Kidney (tissue), 22 donors: ENCODE data around the gene SLC30A3. TPM values are rescaled to one million over a fixed set of nuclear protein-coding genes. Genes with fewer than 3 reads are reported as not detected.

Experiments used
- DNase-seq, 5 donors: peaks; one replicate each; pipeline ENCODE4 v3.0.0-alpha.2; 2013 to 2020
- FAIRE-seq: peaks from 2 replicates; lab custom pipeline; 2012; peaks lifted over from hg19 to GRCh38; lab: Jason Lieb, UNC
- H3K27ac ChIP-seq, 2 donors: one replicate each; pipeline ENCODE4 v1.7.0; 2013; ENCODE audit warnings: low read depth in 2 of 2, low read length in 2 of 2, inconsistent platforms in 1 of 2
- H3K27me3 ChIP-seq: one replicate; pipeline ENCODE4 v1.7.1; 2013; ENCODE audit warnings: low read length, inconsistent platforms; ENCODE audit not compliant: control insufficient read depth, insufficient read depth
- H3K36me3 ChIP-seq, 3 donors: one replicate each; pipeline versions ENCODE4 v1.7.0 to v1.7.1; 2013; ENCODE audit warnings: low read length in 3 of 3, control low read depth in 1 of 3, inconsistent platforms in 1 of 3; ENCODE audit not compliant: insufficient read depth in 3 of 3, control insufficient read depth in 2 of 3
- H3K4me1 ChIP-seq, 3 donors: one replicate each; pipeline versions ENCODE4 v1.7.0 to v1.7.1; 2013; ENCODE audit warnings: low read length in 3 of 3, inconsistent platforms in 1 of 3, low read depth in 1 of 3; ENCODE audit not compliant: control insufficient read depth in 2 of 3, insufficient read depth in 2 of 3
- H3K4me3 ChIP-seq, 3 donors: one replicate each; pipeline versions ENCODE4 v1.7.0 to v1.8.1; 2013; ENCODE audit warnings: low read length in 3 of 3, control low read depth in 1 of 3, inconsistent platforms in 1 of 3
- H3K9ac ChIP-seq, 3 donors: one replicate each; pipeline versions ENCODE4 v1.7.0 to v1.7.1; 2013; ENCODE audit warnings: low read length in 3 of 3, control low read depth in 1 of 3, inconsistent platforms in 1 of 3
- H3K9me3 ChIP-seq, 3 donors: one replicate each; pipeline versions ENCODE4 v1.7.0 to v1.7.1; 2013; ENCODE audit warnings: low read length in 3 of 3, control low read depth in 1 of 3, inconsistent platforms in 1 of 3; ENCODE audit not compliant: control insufficient read depth in 2 of 3, insufficient read depth in 1 of 3
- CTCF ChIP-seq: IDR thresholded peaks from 3 replicates; pipeline ENCODE4 v1.5.1; 2012; ENCODE audit warnings: mild to moderate bottlenecking, moderate library complexity, borderline replicate concordance; ENCODE audit not compliant: insufficient read depth; ENCODE audit errors: extremely low read depth
- intact Hi-C: fragments of 100-400 bp; cut with DNase I; formaldehyde crosslinking; loops from one replicate; pipeline ENCODE4 v1.11.1; 2022
- long read RNA-seq, 10 donors: library from polyadenylated mRNA in 1 of 10; unstranded in 1 of 10; transcript quantifications; one replicate each; pipeline ENCODE4 v2.0.0 and lab custom pipeline, GENCODE V29; 2021 to 2026
- polyA plus RNA-seq: library from polyadenylated mRNA; stranded (reverse); fragments of 350-450 nt; fragmentation: Illumina TruSeq; extraction: RNeasy Lipid Tissue Mini Kit (QIAGEN cat#74804); gene quantifications from one replicate; pipeline ENCODE4 v1.2.3, GENCODE V29; 2014; ENCODE audit warnings: low read depth, low replicate concordance; ENCODE audit not compliant: insufficient read depth
- total RNA-seq: library from RNA; stranded (reverse); fragmentation: NEBNext Ultra II Directional; extraction: Animal tissue kit (Norgen Biotek cat#: 25700); gene quantifications from one replicate; pipeline ENCODE4 v1.2.1, GENCODE V29; 2021
- donor health status: control.
- donor health status: control.
- donor health status: control.
- donor health status: control.
- donor health status: control.
- donor health status: DM: yes; HTN: yes; CAD: no.
- donor health status: Normal renal cell carcinoma (clear cell type).

Gene SLC30A3, protein sequence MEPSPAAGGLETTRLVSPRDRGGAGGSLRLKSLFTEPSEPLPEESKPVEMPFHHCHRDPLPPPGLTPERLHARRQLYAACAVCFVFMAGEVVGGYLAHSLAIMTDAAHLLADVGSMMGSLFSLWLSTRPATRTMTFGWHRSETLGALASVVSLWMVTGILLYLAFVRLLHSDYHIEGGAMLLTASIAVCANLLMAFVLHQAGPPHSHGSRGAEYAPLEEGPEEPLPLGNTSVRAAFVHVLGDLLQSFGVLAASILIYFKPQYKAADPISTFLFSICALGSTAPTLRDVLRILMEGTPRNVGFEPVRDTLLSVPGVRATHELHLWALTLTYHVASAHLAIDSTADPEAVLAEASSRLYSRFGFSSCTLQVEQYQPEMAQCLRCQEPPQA
- total RNA-seq (0.31 TPM), polyA plus RNA-seq (not detected)
- long read RNA-seq, donor 1, partial matches to known transcripts: 0 of 4 reads
- long read RNA-seq, donor 1, other reads (novel, unspliced or antisense): 0 of 4 reads
- long read RNA-seq, donor 2, partial matches to known transcripts: 173 of 299 reads
- long read RNA-seq, donor 2, other reads (novel, unspliced or antisense): 126 of 299 reads
- long read RNA-seq, donor 3: 0 reads
- long read RNA-seq, donor 4, partial matches to known transcripts: 0 of 3 reads
- long read RNA-seq, donor 4, other reads (novel, unspliced or antisense): 0 of 3 reads
- long read RNA-seq, donor 5, partial matches to known transcripts: 0 of 1 reads
- long read RNA-seq, donor 5, other reads (novel, unspliced or antisense): 0 of 1 reads
- long read RNA-seq, donor 6, partial matches to known transcripts: 0 of 6 reads
- long read RNA-seq, donor 6, other reads (novel, unspliced or antisense): 0 of 6 reads
- long read RNA-seq, donor 7: 0 reads
- long read RNA-seq, donor 8, transcript SLC30A3-201 (8 exons, 2,260 nt): major isoform, 5 of 6 reads
- long read RNA-seq, donor 8, partial matches to known transcripts: 0 of 6 reads
- long read RNA-seq, donor 8, other reads (novel, unspliced or antisense): 0 of 6 reads
- long read RNA-seq, donor 9, partial matches to known transcripts: 0 of 3 reads
- long read RNA-seq, donor 9, other reads (novel, unspliced or antisense): 0 of 3 reads
- long read RNA-seq, donor 10, partial matches to known transcripts: 0 of 3 reads
- long read RNA-seq, donor 10, other reads (novel, unspliced or antisense): 0 of 3 reads

DNA sequence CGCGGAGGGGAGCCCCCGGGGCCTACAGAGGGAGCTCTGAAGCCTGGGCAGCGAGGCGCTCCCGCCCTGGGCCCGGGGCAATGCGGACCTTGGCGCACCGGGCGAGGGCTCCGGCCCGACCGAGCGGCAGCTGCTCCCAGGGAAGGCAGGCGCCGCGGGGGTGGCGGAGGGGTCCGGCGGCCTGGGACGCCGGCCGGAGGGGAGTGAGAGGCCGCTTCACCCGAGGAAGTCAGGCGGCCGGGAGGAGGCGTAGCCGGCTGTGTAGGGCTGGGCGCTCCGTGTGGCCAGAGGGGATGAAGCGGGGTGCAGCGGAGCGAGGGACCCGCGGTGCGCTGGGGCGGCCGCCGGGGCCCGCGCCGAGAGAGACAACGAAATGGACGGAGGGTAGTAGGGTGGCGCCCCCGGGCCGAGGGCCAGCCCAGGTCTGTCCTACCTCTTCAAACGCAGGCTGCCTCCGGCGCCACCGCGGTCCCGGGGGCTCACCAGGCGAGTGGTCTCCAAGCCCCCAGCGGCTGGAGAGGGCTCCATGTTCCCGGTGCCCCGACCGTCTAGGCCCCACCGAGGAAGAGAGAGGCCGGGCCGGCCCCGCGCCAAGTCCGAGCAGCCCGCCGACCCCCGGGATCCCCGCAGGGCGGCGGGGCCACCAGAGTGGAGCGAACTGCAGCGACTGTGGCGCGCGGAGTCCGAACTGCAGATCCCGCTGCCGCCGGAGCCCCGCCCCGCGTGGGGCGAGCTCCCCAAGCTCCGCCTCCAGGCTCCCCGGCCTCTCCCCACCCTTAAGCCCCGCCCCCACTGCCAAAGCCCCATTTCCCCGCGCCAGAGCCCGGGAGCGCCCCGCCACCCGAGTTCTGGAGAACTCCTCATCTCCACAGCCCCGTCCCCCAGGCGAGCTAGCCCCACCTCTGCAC, at the start of gene SLC30A3:
TSS of gene SLC30A3 (minus strand) at position 669 of the 908 bp plus-strand sequence. CDS start at position 528, 141 bp downstream.
- DNase-seq (peak; percentile 60 to 87 (median 81)), FAIRE-seq (no peak)
- intact Hi-C loops: no loop called here
- TF ChIP-seq CTCF: no peak
- Histone ChIP-seq H3K36me3 (no peaks in the 10 kb centered on the region), H3K4me3 (peak within 1 kb of the TSS in 1 of 3 donors; percentile 48), H3K27ac (no peak within 1 kb of the TSS), H3K9ac (no peak within 1 kb of the TSS), H3K27me3 (peaks cover 26% of the 10 kb centered on the region), H3K9me3 (no peaks in the 10 kb centered on the region), H3K4me1 (peaks cover 0 to 9% (median 8%) of the 10 kb centered on the region in 3 donors)

GRCh38 chr2:27312152-27312551, 49.3 kb upstream of the SLC30A3 start:
- peak in 1 of 5 donors; percentile 35 for DNase-seq
- H3K27ac ChIP-seq: no peak overlapping the region
- H3K9ac ChIP-seq: no peak overlapping the region
- H3K4me1 ChIP-seq: no peaks in the 10 kb centered on the region
- H3K27me3 ChIP-seq: peaks cover 3% of the 10 kb centered on the region
- no peak for TF ChIP-seq CTCF
- H3K36me3 ChIP-seq: no peaks in the 10 kb centered on the region
- FAIRE-seq: no peak
- no peak overlapping the region for H3K4me3 ChIP-seq
- intact Hi-C loops: no loop called here
- no peaks in the 10 kb centered on the region for H3K9me3 ChIP-seq

DNA sequence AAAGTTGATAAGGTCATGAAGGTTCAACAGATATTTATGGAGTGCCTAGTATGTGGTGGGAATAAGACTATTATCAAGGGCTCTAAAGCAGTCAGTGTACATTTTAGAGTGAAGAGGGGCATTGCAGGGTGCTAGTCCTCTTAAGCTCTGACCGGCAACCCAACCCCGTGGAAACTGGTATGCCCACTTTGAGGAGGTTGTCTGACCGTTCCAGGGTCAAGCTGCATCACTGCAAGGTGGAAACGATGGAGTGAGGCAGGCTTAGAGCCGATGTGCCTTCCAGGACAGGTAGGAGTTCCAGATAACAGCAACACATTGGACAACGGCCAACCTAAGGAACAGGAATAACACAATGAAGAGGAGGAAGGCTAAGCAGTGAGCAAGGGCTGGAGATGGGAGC, 46.8 kb upstream of the SLC30A3 start:
- Histone ChIP-seq H3K27me3 (peaks cover 17% of the 10 kb centered on the region), H3K36me3 (no peaks in the 10 kb centered on the region), H3K4me1 (peaks cover 0 to 3% (median 0%) of the 10 kb centered on the region in 3 donors), H3K4me3 (no peak overlapping the region), H3K27ac (no peak overlapping the region), H3K9me3 (no peaks in the 10 kb centered on the region), H3K9ac (no peak overlapping the region)
- intact Hi-C loops: loop anchor here (10.0 kb wide), 1 partner anchor 215 kb away; no protein-coding TSS in a partner anchor
- no peak for TF ChIP-seq CTCF
- FAIRE-seq: no peak
- DNase-seq: peak in 1 of 5 donors; percentile 14
